Measurements from ENCODE around the gene APC. TPM values are rescaled to one million over a fixed set of nuclear protein-coding genes. Genes with fewer than 3 reads are reported as not detected.

APC gene
- total RNA-seq, 4 donors from 2014 or later, result 77.8 to 109 (median 85.7) TPM

DNA sequence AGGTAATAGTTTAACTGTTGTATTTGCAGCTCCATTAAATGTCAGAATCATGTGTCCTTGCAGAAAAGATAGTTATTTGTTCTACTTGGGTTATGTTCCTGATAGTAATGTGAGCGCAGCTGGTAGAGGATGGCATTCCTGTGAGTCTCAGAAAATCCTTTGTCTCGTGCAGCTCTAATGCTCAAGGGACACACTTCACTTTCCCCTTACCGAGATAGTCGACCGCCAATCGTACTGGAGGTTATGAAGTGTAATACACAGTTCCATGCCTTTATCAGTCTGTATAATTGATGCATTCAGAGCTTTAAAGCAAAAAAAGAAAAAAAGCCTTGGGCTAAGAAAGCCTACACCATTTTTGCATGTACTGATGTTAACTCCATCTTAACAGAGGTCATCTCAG lies 63.2 kb downstream of the APC start:
- H3K36me3 ChIP-seq, result peaks cover 0 to 16% (median 4%) of the 10 kb centered on the region in 4 donors
- 89 to 96% methylated on average over 6 of the region's 6 CpGs for WGBS, 2 donors (ENCODE audit: low coverage in 1 of 2)
- no peaks in the 10 kb centered on the region for H3K27me3 ChIP-seq
- H3K27ac ChIP-seq, result no peak overlapping the region
- H3K4me1 ChIP-seq, result peaks cover 0 to 3% (median 0%) of the 10 kb centered on the region in 4 donors
- TF ChIP-seq POLR2AphosphoS5 (IDR thresholded peaks at IDR 0.05) (no peak), CTCF (IDR thresholded peaks at IDR 0.05) (no peak), POLR2A (IDR thresholded peaks at IDR 0.05) (no peak)
- DNase-seq, result no peak
- in situ Hi-C loops (cut with MboI; ENCODE audit: low pct_ligation_motif_present in 1 of 4, low pct_unique_long_range_greater_than_20kb in 1 of 4, low sequenced_read_pairs in 3 of 4), result no loop called here
- H3K4me3 ChIP-seq, result no peak overlapping the region
- intact Hi-C loops (cut with DNase I; ENCODE audit: low total_unique reads), result no loop called here
- no peaks in the 10 kb centered on the region for H3K9me3 ChIP-seq

DNA sequence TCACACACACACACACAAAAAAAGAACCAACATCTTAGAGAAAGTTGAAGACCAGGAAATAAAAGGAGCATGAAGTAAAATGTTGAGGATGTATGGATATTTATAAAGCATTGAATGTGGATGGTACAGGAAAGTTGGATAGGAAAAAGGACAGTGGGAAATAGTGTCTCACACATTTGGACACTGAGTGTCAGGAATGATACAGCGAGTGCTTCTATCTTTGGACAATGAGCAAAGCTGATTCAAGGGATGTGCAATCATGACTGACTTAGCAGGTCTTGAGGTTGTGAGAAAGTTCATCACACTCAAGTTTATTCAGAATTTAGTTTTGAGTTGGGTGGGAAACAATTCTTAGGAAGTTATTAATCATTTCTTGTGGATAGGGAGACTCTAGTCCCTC lies 73.3 kb downstream of the APC start:
- DNase-seq, result no peak
- Histone ChIP-seq H3K9me3 (no peaks in the 10 kb centered on the region), H3K27me3 (no peaks in the 10 kb centered on the region), H3K4me3 (no peak overlapping the region), H3K4me1 (no peaks in the 10 kb centered on the region), H3K36me3 (peaks cover 0 to 19% (median 3%) of the 10 kb centered on the region in 4 donors), H3K27ac (no peak overlapping the region)
- TF ChIP-seq EP300 (IDR thresholded peaks at IDR 0.05; ENCODE audit: low read depth) (no peak), POLR2AphosphoS5 (IDR thresholded peaks at IDR 0.05) (no peak), CTCF (IDR thresholded peaks at IDR 0.05) (no peak), POLR2A (IDR thresholded peaks at IDR 0.05) (no peak)
- 94 to 100% methylated on average over 1 of the region's 1 CpG for WGBS, 2 donors (ENCODE audit: low coverage in 1 of 2)
- intact Hi-C loops (cut with DNase I; ENCODE audit: low total_unique reads), result no loop called here
- in situ Hi-C loops (cut with MboI; ENCODE audit: low pct_ligation_motif_present in 1 of 4, low pct_unique_long_range_greater_than_20kb in 1 of 4, low sequenced_read_pairs in 3 of 4), result no loop called here

- H3K9me3 ChIP-seq, result no peaks in the 10 kb centered on the region
- no peaks in the 10 kb centered on the region for H3K27me3 ChIP-seq
- peaks cover 0 to 26% (median 5%) of the 10 kb centered on the region in 4 donors for H3K36me3 ChIP-seq
- in situ Hi-C loops (cut with MboI; ENCODE audit: low pct_ligation_motif_present in 1 of 4, low pct_unique_long_range_greater_than_20kb in 1 of 4, low sequenced_read_pairs in 3 of 4) (no loop called here), intact Hi-C loops (cut with DNase I; ENCODE audit: low total_unique reads) (no loop called here)
- 83 to 94% methylated on average over 1 of the region's 1 CpG for WGBS, 2 donors (ENCODE audit: low coverage in 1 of 2)
- no peaks in the 10 kb centered on the region for H3K4me1 ChIP-seq
- no peak for DNase-seq
- H3K4me3 ChIP-seq, result no peak overlapping the region
- H3K27ac ChIP-seq, result no peak overlapping the region
- TF ChIP-seq CTCF (IDR thresholded peaks at IDR 0.05) (no peak), EP300 (IDR thresholded peaks at IDR 0.05; ENCODE audit: low read depth) (no peak), POLR2A (IDR thresholded peaks at IDR 0.05) (no peak), POLR2AphosphoS5 (IDR thresholded peaks at IDR 0.05) (no peak)
Measured at GRCh38 chr5:112812549-112812948, 74.9 kb downstream of the APC start.

- H3K4me1 ChIP-seq, result no peaks in the 10 kb centered on the region
- no peak for DNase-seq
- peaks cover 0 to 54% (median 10%) of the 10 kb centered on the region in 4 donors for H3K36me3 ChIP-seq
- no peak overlapping the region for H3K4me3 ChIP-seq
- no peaks in the 10 kb centered on the region for H3K27me3 ChIP-seq
- no peak for TF ChIP-seq POLR2AphosphoS5 (IDR thresholded peaks at IDR 0.05)
- no peak for TF ChIP-seq EP300 (IDR thresholded peaks at IDR 0.05; ENCODE audit: low read depth)
- no peak for TF ChIP-seq POLR2A (IDR thresholded peaks at IDR 0.05)
- no peak for TF ChIP-seq CTCF (IDR thresholded peaks at IDR 0.05)
- in situ Hi-C loops (cut with MboI; ENCODE audit: low pct_ligation_motif_present in 1 of 4, low pct_unique_long_range_greater_than_20kb in 1 of 4, low sequenced_read_pairs in 3 of 4) (no loop called here), intact Hi-C loops (cut with DNase I; ENCODE audit: low total_unique reads) (no loop called here)
- 98 to 100% methylated on average over 1 of the region's 1 CpG for WGBS, 2 donors (ENCODE audit: low coverage in 1 of 2)
- H3K9me3 ChIP-seq, result no peaks in the 10 kb centered on the region
- no peak overlapping the region for H3K27ac ChIP-seq
Measured at GRCh38 chr5:112820246-112820645, 82.6 kb downstream of the APC start.
